ENCODE results near the gene MEX3D.

MEX3D gene

DNA sequence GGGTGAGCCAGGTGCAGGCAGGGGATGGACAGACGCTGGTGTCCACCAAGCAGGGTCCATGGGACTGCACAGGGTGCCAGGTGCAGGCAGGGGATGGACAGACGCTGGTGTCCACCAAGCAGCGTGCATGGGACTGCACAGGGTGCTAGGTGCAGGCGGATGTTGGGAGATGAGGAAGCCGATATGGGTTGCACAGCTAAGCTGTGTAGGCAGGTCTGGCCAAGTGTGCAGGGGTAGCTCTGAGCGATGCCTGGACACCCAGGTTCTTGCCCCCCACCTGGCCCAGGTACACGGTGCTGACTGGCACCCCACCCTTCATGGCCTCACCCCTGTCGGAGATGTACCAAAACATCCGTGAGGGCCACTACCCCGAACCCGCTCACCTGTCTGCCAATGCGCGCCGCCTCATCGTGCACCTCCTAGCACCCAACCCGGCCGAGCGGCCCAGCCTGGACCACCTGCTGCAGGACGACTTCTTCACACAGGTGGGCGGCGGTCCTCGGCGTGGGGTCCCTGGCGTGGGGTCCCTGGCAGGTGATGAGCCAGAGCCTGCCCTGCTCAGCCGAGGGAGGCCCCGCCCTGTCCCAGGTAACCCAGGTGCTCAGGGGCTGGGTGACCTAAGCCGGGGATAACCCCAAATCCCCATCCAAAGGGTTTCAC lies 40.3 kb downstream of the MEX3D start:
- TF ChIP-seq, protein P1, sequence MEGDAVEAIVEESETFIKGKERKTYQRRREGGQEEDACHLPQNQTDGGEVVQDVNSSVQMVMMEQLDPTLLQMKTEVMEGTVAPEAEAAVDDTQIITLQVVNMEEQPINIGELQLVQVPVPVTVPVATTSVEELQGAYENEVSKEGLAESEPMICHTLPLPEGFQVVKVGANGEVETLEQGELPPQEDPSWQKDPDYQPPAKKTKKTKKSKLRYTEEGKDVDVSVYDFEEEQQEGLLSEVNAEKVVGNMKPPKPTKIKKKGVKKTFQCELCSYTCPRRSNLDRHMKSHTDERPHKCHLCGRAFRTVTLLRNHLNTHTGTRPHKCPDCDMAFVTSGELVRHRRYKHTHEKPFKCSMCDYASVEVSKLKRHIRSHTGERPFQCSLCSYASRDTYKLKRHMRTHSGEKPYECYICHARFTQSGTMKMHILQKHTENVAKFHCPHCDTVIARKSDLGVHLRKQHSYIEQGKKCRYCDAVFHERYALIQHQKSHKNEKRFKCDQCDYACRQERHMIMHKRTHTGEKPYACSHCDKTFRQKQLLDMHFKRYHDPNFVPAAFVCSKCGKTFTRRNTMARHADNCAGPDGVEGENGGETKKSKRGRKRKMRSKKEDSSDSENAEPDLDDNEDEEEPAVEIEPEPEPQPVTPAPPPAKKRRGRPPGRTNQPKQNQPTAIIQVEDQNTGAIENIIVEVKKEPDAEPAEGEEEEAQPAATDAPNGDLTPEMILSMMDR (conservative IDR thresholded peaks at IDR 0.05; ENCODE audit: low read depth): no peak
- DNase-seq (ENCODE audit: low spot score): no peak
- no peak overlapping the region for H3K27ac ChIP-seq
- POLR2A ChIA-PET (ENCODE audit: low non-redundant PET): no interaction called here
- CTCF ChIA-PET: interaction anchor here (0.6 kb wide), 1 partner anchor 1042 kb away, joined by 4 read pairs; no protein-coding TSS in a partner anchor

DNA sequence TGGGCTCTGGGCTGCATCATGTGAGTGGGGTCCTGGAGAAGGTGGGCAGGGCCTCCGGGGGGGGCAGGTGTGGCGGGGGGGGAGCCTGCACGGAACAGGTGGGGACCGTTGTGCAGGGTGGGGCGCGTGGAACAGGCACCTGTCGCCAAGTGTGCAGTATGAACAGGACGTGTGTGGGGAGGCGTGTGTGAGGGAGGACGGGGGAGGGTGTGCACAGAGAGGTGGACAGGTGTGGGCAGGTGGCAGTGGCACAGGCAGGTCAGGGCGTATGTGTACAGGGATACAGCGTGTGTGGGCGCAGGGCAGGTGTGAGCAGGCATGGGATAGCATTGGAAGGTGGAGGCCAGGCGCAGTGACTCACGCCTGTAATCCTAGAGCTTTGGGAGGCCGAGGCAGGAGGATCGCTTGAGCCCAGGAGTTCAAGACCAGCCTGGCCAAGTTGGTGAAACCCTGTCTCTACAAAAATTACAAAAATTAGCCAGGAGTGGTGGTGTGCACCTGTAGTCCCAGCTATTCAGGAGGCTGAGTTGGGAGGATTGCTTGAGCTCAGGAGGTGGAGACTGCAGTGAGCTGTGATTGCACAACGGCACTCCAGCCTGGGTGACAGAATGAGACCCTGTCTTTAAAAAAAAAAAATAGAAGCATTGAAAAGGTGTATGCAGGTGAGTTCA lies 41.0 kb downstream of the MEX3D start:
- DNase-seq (ENCODE audit: low spot score): no peak
- no peak overlapping the region for H3K27ac ChIP-seq
- ChIA-PET CTCF (interaction anchor here (0.6 kb wide), 1 partner anchor 1043 kb away, joined by 4 read pairs; no protein-coding TSS in a partner anchor), POLR2A (ENCODE audit: low non-redundant PET) (no interaction called here)
- TF ChIP-seq, protein P1 (conservative IDR thresholded peaks at IDR 0.05; ENCODE audit: low read depth): no peak

DNA sequence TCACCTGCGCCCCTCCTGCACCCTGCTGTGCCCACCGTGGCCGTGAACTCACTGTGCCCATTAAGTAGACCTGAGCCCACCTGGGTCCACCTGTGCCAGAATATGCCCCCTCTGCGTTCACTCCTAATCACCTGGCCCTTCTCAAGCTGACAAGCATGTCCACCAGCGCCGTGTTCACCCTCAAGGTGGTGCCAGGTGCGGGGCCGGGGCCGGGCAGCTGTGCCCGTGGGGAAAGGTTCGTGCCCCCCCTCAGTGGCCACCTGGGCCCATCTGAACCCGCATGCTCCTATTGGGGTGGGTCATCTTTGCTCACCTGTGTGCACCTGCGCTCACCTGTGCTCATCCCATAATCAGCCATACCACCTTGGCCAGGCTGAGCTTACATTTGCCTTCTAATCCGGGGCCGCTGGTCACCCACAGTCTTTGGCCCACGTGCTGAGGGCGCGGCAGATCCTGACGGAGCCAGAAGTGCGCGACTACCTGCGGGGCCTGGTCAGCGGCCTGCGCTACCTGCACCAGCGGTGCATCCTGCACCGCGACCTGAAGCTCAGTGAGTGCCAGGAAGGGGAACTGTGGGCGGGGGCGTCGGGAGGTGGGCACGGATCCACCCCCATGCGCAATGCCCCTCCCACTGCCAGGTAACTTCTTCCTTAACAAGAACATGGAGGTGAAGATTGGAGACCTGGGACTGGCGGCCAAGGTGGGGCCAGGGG lies 41.9 kb downstream of the MEX3D start:
- POLR2A ChIA-PET (ENCODE audit: low non-redundant PET): no interaction called here
- no peak for DNase-seq (ENCODE audit: low spot score)
- TF ChIP-seq, protein P1 (conservative IDR thresholded peaks at IDR 0.05; ENCODE audit: low read depth): no peak
- CTCF ChIA-PET: interaction anchor here (0.6 kb wide), 1 partner anchor 12 kb away, joined by 3 read pairs; no protein-coding TSS in a partner anchor
- H3K27ac ChIP-seq: no peak overlapping the region

DNA sequence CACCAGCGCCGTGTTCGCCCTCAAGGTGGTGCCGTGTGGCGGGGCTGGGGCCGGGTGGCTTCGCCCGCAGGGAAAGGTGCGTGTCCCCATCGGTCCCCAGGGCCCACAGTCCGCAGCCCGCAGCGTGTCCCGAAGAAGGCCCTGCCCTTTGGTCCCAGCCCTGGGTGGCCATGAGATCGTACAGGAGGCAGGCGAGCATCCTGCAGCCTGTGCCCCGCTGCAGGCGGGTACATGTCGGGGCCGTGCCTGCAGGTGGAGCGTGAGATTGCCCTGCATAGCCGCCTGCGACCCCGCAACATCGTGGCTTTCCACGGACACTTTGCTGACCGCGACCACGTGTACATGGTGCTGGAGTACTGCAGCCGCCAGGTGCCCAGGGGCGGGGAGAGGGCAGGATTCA lies 42.8 kb downstream of the MEX3D start:
- ChIA-PET POLR2A (ENCODE audit: low non-redundant PET) (no interaction called here), CTCF (no interaction called here)

DNA sequence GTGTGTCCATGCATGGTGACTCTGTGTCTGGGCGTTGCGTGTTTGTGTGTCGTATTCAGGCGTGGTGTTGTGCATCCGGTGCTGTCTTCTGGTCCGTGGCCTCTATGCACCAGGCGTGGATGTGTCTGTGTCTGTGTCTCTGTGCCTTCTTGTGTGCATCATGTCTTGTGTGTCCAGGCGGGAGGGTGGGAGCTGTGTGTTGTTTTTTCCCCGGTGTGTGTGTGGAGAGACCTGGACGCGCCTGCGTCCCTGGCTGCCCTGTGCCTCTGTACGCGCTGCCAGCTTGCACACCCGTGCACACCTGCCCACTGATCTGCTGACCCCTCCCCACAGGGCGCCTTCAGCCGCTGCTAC lies 43.2 kb downstream of the MEX3D start:
- no peak overlapping the region for H3K27ac ChIP-seq
- CTCF ChIA-PET: no interaction called here
- DNase-seq (ENCODE audit: low spot score): no peak
- POLR2A ChIA-PET (ENCODE audit: low non-redundant PET): interaction anchor here (0.5 kb wide), 1 partner anchor 122 kb away, joined by 4 read pairs; no protein-coding TSS in a partner anchor
- TF ChIP-seq, protein P1 (conservative IDR thresholded peaks at IDR 0.05; ENCODE audit: low read depth): no peak

More for the DNA sequence above, 42.8 kb downstream of the MEX3D start:
- DNase-seq (ENCODE audit: low spot score): no peak
- TF ChIP-seq, protein P1 (conservative IDR thresholded peaks at IDR 0.05; ENCODE audit: low read depth): no peak
- no peak overlapping the region for H3K27ac ChIP-seq

DNA sequence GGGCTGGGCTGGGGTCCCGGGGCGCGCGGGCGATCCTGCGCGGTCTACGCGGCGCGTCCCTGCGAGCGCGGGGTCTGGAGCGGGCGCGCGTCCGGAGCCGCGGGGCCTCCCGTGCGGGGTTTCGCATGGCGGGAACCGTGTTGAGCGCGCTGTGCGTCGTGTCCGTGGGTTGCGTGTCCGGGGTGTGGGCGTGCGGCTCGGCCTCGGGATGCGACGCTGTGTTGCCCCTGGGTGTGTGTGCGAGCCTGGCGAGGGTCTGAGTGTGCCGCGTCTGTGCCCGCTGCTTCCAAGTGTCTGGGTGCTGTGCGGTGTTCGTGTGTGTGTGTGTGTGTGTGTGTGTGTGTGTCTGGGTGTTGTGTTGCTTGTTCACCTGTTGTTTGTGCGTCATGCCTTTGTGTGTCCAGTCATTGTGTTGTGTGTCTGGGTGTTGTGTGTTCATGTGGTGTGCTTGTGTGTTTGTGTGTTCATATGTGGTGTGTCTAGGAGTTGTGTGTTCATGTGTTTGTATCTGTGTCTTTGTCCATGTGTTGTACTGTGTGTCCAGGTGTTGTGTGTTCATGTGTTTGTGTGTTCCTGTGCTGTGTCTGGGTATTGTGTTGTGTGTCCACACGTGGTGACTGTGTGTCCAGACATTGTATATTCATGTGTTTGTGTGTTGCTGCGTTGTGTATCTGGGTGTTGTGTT lies 43.7 kb downstream of the MEX3D start:
- no peak overlapping the region for H3K27ac ChIP-seq
- DNase-seq (ENCODE audit: low spot score): no peak
- ChIA-PET CTCF (interaction anchor here (0.6 kb wide), 1 partner anchor 104 kb away, joined by 3 read pairs; no protein-coding TSS in a partner anchor), POLR2A (ENCODE audit: low non-redundant PET) (interaction anchor here (0.5 kb wide), 1 partner anchor 121 kb away, joined by 4 read pairs; no protein-coding TSS in a partner anchor)
- TF ChIP-seq, protein P1 (conservative IDR thresholded peaks at IDR 0.05; ENCODE audit: low read depth): no peak

All from RWPE1 (cell line).